Measurements from ENCODE around the gene FGD3. TPM values are rescaled to one million over a fixed set of nuclear protein-coding genes. Genes with fewer than 3 reads are reported as not detected.

The FGD3 gene
- total RNA-seq, 2 experiments from 2014 or later = 41.8 to 66.7 TPM

DNA sequence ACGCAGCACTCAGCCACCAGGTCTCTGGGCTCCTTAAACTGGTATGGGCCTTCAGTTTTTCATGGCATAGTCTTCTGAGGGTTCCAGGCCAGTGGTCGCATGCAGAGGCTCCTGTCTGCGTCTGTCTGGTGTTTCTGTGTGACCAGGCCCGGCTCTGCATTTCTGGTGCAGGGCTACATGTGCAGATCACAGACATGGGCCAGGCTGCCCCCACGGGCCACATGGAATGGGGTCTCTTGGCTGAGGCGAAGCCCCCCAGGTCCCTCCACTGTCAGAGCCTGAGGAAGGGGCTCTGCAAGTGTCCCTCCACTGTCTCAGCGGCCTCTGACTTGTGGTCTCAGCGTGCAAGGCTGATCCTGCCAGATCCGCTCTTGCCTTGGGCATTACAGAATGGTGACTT lies 133.1 kb downstream of the FGD3 start:
- Mint-ChIP-seq H3K27me3 (no peaks in the 10 kb centered on the region), H3K4me3 (no peak overlapping the region), H3K36me3 (ENCODE audit: low read depth) (peaks cover 43% of the 10 kb centered on the region), H3K27ac (peak overlapping the region; percentile 0), H3K4me1 (peaks cover 39% of the 10 kb centered on the region), H3K9me3 (ENCODE audit: low read depth) (no peaks in the 10 kb centered on the region)
- CTCF ChIA-PET = interaction anchor here (1.1 to 2.0 kb wide), 3 partner anchors 29 to 124 kb away, joined by 4 to 10 read pairs (median 5); no protein-coding TSS in a partner anchor
- ATAC-seq (no peak), DNase-seq (peak; percentile 3)
- intact Hi-C loops (cut with DNase I, micrococcal nuclease) = no loop called here
- POLR2A ChIA-PET = no interaction called here

- peak overlapping the region; percentile 0 for H3K27ac Mint-ChIP-seq
- POLR2A ChIA-PET = no interaction called here
- intact Hi-C loops (cut with DNase I, micrococcal nuclease) = no loop called here
- peaks cover 36% of the 10 kb centered on the region for H3K4me1 Mint-ChIP-seq
- CTCF ChIA-PET = interaction anchor here (1.1 to 2.0 kb wide), 2 partner anchors 77 to 124 kb away, joined by 4 to 10 read pairs; no protein-coding TSS in a partner anchor
- DNase-seq (no peak), ATAC-seq (no peak)
- H3K27me3 Mint-ChIP-seq = no peaks in the 10 kb centered on the region
- H3K9me3 Mint-ChIP-seq (ENCODE audit: low read depth) = no peaks in the 10 kb centered on the region
- no peak overlapping the region for H3K4me3 Mint-ChIP-seq
- peaks cover 49% of the 10 kb centered on the region for H3K36me3 Mint-ChIP-seq (ENCODE audit: low read depth)
These were observed 133.8 kb downstream of the FGD3 start for GRCh38 chr9:93081081-93081529.

- POLR2A ChIA-PET = interaction anchor here (0.6 to 1.7 kb wide), 2 partner anchors 10 to 478 kb away, joined by 7 to 12 read pairs; no protein-coding TSS in a partner anchor
- Mint-ChIP-seq H3K4me3 (no peak overlapping the region), H3K27me3 (no peaks in the 10 kb centered on the region), H3K4me1 (peaks cover 34% of the 10 kb centered on the region), H3K9me3 (ENCODE audit: low read depth) (no peaks in the 10 kb centered on the region), H3K27ac (peak overlapping the region; percentile 73), H3K36me3 (ENCODE audit: low read depth) (peaks cover 54% of the 10 kb centered on the region)
- no peak for ATAC-seq
- intact Hi-C loops (cut with DNase I, micrococcal nuclease) = loop anchor here in 1 of 2 experiments (2.0 kb wide), 1 partner anchor 17 kb away; no protein-coding TSS in a partner anchor
- no peak for DNase-seq
- CTCF ChIA-PET = no interaction called here
These were observed 134.6 kb downstream of the FGD3 start for GRCh38 chr9:93081931-93082330.

- no peak overlapping the region for H3K4me3 Mint-ChIP-seq
- peaks cover 57% of the 10 kb centered on the region for H3K36me3 Mint-ChIP-seq (ENCODE audit: low read depth)
- H3K27ac Mint-ChIP-seq = peak overlapping the region; percentile 91
- peaks cover 30% of the 10 kb centered on the region for H3K4me1 Mint-ChIP-seq
- ChIA-PET POLR2A (interaction anchor here (0.5 to 1.7 kb wide), 3 partner anchors 9 to 289 kb away, joined by 3 to 7 read pairs (median 4); no protein-coding TSS in a partner anchor), CTCF (interaction anchor here (1.0 to 1.7 kb wide), 3 partner anchors 22 to 79 kb away, joined by 3 to 6 read pairs (median 4); no protein-coding TSS in a partner anchor)
- ATAC-seq (peak; percentile 33), DNase-seq (peak; percentile 37)
- H3K9me3 Mint-ChIP-seq (ENCODE audit: low read depth) = no peaks in the 10 kb centered on the region
- intact Hi-C loops (cut with DNase I, micrococcal nuclease) = loop anchor here in 1 of 2 experiments (2.0 kb wide), 1 partner anchor 18 kb away; no protein-coding TSS in a partner anchor
- H3K27me3 Mint-ChIP-seq = no peaks in the 10 kb centered on the region
These were observed 135.6 kb downstream of the FGD3 start for GRCh38 chr9:93082841-93083411.

- no peak overlapping the region for H3K4me3 Mint-ChIP-seq
- H3K4me1 Mint-ChIP-seq = peaks cover 35% of the 10 kb centered on the region
- peaks cover 61% of the 10 kb centered on the region for H3K36me3 Mint-ChIP-seq (ENCODE audit: low read depth)
- DNase-seq (peak; percentile 75), ATAC-seq (peak; percentile 88)
- H3K27me3 Mint-ChIP-seq = no peaks in the 10 kb centered on the region
- CTCF ChIA-PET = interaction anchor here (1.0 to 1.7 kb wide), 4 partner anchors 13 to 80 kb away, joined by 3 to 6 read pairs (median 4); partner anchors contain the start of gene CARD19
- POLR2A ChIA-PET = interaction anchor here (0.5 to 1.7 kb wide), 3 partner anchors 8 to 290 kb away, joined by 3 to 7 read pairs (median 4); no protein-coding TSS in a partner anchor
- H3K9me3 Mint-ChIP-seq (ENCODE audit: low read depth) = no peaks in the 10 kb centered on the region
- peak overlapping the region; percentile 91 for H3K27ac Mint-ChIP-seq
- intact Hi-C loops (cut with DNase I, micrococcal nuclease) = loop anchor here in 1 of 2 experiments (2.0 kb wide), 1 partner anchor 19 kb away; no protein-coding TSS in a partner anchor
These were observed 136.5 kb downstream of the FGD3 start for GRCh38 chr9:93083592-93084470.

DNA sequence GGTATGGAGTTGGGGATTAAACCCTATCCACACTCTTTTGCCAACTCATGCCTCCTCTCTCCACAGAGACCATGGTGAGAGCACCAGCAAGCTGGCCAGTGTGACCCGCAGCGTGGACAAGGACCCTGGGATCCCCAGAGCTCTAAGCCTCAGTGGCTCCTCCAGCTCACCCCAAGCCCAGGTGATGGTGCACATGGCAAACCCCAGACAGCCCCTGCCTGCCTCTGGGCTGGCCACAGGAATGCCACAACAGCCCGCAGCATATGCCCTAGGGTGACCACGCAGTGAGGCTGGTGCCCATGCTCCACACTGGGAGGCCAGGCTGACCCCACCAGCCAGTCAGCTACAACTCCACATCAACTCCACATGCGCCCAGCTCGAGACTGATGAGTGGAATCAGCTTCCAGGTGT lies 137.2 kb downstream of the FGD3 start:
- no peaks in the 10 kb centered on the region for H3K27me3 Mint-ChIP-seq
- POLR2A ChIA-PET = no interaction called here
- H3K36me3 Mint-ChIP-seq (ENCODE audit: low read depth) = peaks cover 63% of the 10 kb centered on the region
- DNase-seq (no peak), ATAC-seq (no peak)
- intact Hi-C loops (cut with DNase I, micrococcal nuclease) = no loop called here
- peaks cover 41% of the 10 kb centered on the region for H3K4me1 Mint-ChIP-seq
- CTCF ChIA-PET = interaction anchor here (1.3 kb wide), 1 partner anchor 13 kb away, joined by 5 read pairs; the partner anchor contains the start of gene CARD19
- no peaks in the 10 kb centered on the region for H3K9me3 Mint-ChIP-seq (ENCODE audit: low read depth)
- H3K4me3 Mint-ChIP-seq = no peak overlapping the region
- H3K27ac Mint-ChIP-seq = peak overlapping the region; percentile 91

DNA sequence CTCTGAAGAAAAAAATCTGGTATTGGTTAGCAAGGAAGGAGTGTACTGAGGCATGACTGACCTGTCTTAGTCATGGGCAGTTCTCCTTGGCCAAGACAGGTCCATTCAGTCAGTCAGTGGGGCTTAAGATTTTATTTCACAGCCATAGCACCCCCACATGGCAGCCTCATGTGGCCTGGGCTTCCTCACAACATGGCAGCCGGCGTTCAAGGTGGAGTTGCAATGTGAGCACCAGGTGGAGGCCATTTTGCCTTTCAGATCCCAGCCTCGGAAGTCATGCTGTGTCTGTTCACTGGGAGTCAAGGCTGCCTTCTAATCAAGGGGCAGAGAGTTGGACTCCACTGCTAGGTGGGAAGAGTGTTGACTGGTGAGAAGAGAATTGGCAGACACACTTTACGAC lies 138.4 kb downstream of the FGD3 start:
- Mint-ChIP-seq H3K9me3 (ENCODE audit: low read depth) (peaks cover 6% of the 10 kb centered on the region), H3K27me3 (no peaks in the 10 kb centered on the region), H3K4me3 (no peak overlapping the region), H3K27ac (no peak overlapping the region), H3K4me1 (peaks cover 53% of the 10 kb centered on the region), H3K36me3 (ENCODE audit: low read depth) (peaks cover 66% of the 10 kb centered on the region)
- DNase-seq = no peak
- intact Hi-C loops (cut with DNase I, micrococcal nuclease) = no loop called here
- no peak for ATAC-seq
- ChIA-PET CTCF (interaction anchor here (0.8 kb wide), 1 partner anchor 128 kb away, joined by 3 read pairs; no protein-coding TSS in a partner anchor), POLR2A (no interaction called here)

Other genes starting within 250 kb of the FGD3 start
- gene BICD2, start 182.7 kb upstream of the FGD3 start, total RNA-seq = 10 to 100 TPM; 13.3 to 14.2 TPM
- 1 to 10 TPM; 7.2 to 9.8 TPM for gene ZNF484, start 69.5 kb upstream of the FGD3 start, total RNA-seq
- gene SUSD3, start 111.2 kb downstream of the FGD3 start, total RNA-seq = 10 to 100 TPM; 51.4 to 57.9 TPM
- 10 to 100 TPM; 39.6 to 44.4 TPM for gene CARD19, start 148.7 kb downstream of the FGD3 start, total RNA-seq
- 100 to 1,000 TPM in 1 of 2 experiments, 10 to 100 TPM in 1; 77.4 to 108 TPM for gene NINJ1, start 186.7 kb downstream of the FGD3 start, total RNA-seq
- 1 to 10 TPM; 3.3 to 4.6 TPM for gene WNK2, start 236.6 kb downstream of the FGD3 start, total RNA-seq

Measured in activated CD4-positive, alpha-beta T cell treated with anti-CD3 and anti-CD28 coated beads for 36 hours (primary cell).